ENCODE results near the gene ZMYM2.

Gene ZMYM2

DNA sequence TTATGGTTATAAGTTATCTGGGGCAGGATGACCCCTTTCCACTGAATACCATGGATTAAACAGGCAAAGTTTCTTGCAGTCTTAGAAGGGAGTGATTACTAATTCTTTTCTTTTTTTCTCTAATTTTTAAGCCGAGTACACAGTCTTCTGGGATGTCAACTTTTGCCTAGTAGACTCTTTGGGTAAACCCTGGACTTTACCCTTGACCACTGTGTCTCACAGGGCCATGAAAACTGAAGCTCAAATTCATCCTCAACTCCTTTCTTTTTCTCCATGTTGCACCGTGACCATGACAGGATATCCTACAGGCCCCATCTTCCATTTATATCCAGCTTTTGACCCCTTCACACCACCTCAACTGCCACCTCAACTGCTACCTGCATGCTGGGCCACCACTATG, 150.5 kb downstream of the ZMYM2 start:
- DNase-seq = no peak

DNA sequence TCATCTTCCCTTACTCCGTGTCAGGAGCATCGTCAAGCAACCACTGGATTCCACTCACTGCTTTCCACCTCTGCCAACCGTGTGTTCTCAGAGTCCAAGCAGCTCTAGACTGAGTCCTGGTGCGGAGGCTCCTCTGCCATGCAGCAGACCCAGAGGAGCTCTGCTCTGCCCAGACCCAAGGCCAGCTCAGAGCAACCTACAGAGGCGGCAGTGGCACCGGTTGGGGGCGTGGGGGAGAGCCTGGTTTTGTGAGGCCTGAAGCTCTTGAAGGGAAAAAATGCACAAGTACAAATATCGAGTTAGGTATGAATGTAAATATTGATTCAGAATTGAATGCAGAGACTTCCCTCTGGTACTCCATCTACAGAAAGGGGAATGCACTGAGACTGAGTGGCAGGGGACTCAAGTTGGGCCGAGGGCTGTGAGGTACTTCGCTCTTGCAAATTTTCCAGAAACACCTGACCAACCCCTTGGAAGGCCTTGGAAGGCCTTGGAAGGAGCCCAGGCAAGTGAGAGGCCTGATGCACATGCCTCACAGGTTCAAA, 155.6 kb downstream of the ZMYM2 start:
- no peak for DNase-seq

GRCh38 chr13:20116213-20116612, 157.7 kb downstream of the ZMYM2 start:
- no peak for DNase-seq

GRCh38 chr13:20118268-20119140, 160.0 kb downstream of the ZMYM2 start:
- DNase-seq = peak; percentile 35

GRCh38 chr13:20119960-20120359, 161.4 kb downstream of the ZMYM2 start:
- no peak for DNase-seq

DNA sequence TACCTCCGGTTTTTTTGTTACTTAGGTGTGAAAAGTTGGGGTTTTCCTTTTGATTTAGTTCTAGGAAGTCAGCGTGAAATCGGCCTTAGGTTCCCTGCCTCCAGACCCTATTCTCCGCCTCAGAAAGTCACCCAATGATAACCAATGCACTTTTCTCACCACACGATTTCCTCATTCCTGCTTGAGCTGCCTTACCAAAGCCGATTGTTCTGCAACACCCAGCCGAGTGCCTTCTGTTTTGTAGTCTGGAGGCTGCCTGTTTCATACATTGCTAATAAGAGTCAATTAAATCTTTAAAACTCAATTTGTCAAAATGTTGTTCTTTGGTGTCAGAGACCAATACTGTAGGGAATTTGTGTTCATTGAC, 162.6 kb downstream of the ZMYM2 start:
- no peak for DNase-seq

- DNase-seq = no peak
Measured at GRCh38 chr13:20124303-20124702, 165.8 kb downstream of the ZMYM2 start.

GRCh38 chr13:20125129-20125782, 166.7 kb downstream of the ZMYM2 start:
- DNase-seq = no peak

GRCh38 chr13:20125783-20126165, 167.2 kb downstream of the ZMYM2 start:
- DNase-seq = no peak

- DNase-seq = no peak
Measured at GRCh38 chr13:20126541-20127261, 168.2 kb downstream of the ZMYM2 start.

- DNase-seq = no peak
Measured at GRCh38 chr13:20127262-20127561, 168.7 kb downstream of the ZMYM2 start.

GRCh38 chr13:20127562-20128458, 169.3 kb downstream of the ZMYM2 start:
- DNase-seq = peak; percentile 24

- no peak for DNase-seq
Measured at GRCh38 chr13:20128459-20128931, 170.0 kb downstream of the ZMYM2 start.

DNA sequence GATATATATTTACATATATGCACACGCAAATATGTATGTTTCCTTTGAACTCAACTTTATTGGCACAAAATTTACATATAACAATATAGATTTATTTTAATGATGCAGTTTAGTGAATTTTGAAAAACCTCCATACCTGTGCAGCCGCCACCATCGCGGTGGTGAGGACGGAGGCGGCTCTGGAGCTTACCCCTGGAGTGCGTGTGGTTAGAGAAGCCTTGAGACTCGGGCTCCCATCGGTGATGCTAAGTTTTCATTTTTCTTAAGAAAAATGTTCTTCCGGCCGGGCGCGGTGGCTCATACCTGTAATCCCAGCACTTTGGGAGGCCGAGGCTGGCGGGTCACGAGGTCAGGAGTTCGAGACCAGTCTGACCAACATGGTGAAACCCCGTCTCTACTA, 170.5 kb downstream of the ZMYM2 start:
- no peak for DNase-seq

GRCh38 chr13:20130012-20130411, 171.5 kb downstream of the ZMYM2 start:
- DNase-seq = no peak

DNA sequence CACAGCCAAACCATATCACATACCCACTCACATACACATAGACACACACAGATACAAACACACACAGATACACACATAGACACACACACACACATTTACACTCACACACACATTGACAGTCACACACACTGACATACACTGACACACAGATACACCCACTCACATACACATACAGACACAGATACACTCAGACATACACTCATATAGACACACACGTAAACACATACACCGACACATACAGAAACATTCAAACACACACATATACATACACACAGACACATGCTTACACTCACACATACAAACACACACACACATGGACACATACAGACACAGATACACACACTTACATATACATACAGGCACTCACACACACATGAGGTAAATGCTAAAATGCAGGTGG, 172.1 kb downstream of the ZMYM2 start:
- DNase-seq = no peak

DNA sequence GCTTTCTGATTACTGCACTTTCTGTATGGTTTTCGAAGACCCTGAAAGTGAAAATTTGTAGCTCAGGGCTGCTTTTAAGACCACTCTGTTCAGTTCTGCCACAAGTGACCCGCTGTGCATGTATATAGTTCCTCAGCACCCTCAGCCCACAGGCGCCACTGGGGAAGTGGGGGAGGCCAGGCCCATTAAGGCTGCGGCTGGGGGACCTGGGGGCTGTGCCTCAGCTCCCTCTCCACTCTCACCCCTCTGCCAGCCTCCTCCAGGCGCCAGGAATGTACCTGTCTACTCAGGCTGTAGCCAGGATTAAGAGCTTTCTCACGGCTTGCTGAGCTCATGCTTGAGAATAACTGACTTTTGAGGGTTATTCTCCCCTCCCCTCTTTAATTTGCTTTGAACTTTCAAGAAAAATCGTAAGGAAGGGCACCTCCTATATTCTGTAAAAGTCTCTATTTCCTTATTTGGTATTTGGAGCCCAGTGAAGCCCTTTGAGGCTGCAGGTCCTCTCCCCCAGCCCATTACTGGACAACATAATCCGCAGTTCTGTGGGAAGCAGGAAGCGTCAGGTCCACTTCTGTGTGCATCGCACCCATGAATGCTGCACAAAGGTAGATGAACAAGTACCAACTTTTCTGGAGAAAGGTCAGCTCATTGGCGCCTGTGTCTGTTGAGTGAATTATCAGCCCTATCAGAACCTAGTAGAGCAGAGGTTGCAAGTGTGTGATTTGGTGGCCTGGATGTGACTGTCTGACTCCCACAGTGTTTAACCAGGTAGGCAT, 172.7 kb downstream of the ZMYM2 start:
- DNase-seq = no peak

DNA sequence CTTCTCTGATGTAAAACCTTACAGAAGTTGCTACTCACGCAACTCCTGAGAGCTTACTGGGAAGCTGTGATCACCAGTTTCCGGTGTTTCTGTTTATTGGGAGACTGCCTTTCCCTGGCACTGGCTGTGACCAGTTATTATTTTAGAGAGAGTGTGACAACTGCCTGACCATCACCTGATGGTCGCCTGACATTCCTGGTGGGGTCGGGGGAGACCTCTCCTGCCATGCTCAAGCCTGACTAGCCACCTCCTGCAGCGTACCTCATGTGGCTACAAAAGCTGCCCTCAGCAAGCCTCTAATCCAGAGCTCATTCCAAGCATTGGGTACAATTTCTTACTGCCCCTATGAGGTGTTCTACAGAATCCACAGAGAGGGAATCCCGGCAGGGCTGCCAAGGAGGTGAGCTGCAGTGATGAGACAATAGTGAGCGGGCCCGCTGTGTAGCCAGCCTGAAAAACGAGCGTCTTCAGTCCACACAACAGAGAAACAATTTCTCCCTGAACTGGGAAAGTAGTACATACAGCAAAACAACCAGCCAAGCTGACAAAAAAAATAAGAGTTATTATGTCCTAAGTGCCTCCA, 173.6 kb downstream of the ZMYM2 start:
- no peak for DNase-seq

DNA sequence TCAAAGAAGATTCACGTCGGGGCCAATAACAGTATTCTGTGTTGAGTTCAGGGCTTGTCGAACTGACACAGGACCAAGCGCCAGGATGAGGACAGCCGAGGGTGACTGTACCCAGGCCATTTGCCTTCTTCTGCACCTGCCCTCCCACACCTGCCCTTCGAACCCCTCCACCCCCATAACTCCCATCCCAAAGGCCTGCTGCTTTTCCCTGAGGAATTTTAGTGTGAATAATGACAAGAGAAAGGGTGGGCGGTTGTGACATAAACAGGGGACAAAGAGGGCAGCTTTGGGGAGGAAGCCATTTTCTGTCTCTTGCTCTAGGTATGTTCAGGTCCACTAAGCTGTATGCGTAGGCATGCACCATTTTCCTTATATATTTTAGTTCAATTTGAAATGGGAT, 176.2 kb downstream of the ZMYM2 start:
- no peak for DNase-seq

- no peak for DNase-seq
Measured at GRCh38 chr13:20136781-20137703, 178.5 kb downstream of the ZMYM2 start.
